SK-N-SH (cell line): ENCODE data around the gene ASPG.

Source experiments
- CTCF ChIP-seq: fragments of 200-600 bp; sonication (generic); IDR thresholded peaks from 2 replicates; pipeline ENCODE4 v1.6.1; 2017; ENCODE audit warnings: antibody characterized with exemption, mild to moderate bottlenecking, moderate library complexity
- PBX3 ChIP-seq: IDR thresholded peaks from 2 replicates; pipeline ENCODE4; 2012
- POLR2AphosphoS5 ChIP-seq: IDR thresholded peaks from 2 replicates; pipeline ENCODE4 v1.6.1; 2012; ENCODE audit warnings: low read depth, low read length
- RCOR1 ChIP-seq: fragments of 150-350 bp; IDR thresholded peaks from 2 replicates; pipeline ENCODE4 v1.6.1; 2017; ENCODE audit warnings: antibody characterized with exemption, low read length
- RXRA ChIP-seq: IDR thresholded peaks from 2 replicates; pipeline ENCODE4 v1.4.0; 2012; ENCODE audit warnings: low read depth, mild to moderate bottlenecking, borderline replicate concordance

GRCh38 chr14:104101086-104101621 lies 15.7 kb downstream of the ASPG start:
- TF ChIP-seq RCOR1 (no peak), CTCF (no peak), PBX3 (no peak), RXRA (no peak), POLR2AphosphoS5 (no peak)
